ENCODE measurements around the gene DNMT3B. TPM values are rescaled to one million over a fixed set of nuclear protein-coding genes. Genes with fewer than 3 reads are reported as not detected.
A peak's percentile ranks its signal among the peaks of the same experiment; 100 is the strongest.
"Not testable (repeated sequence)": the region's sequence is repeated elsewhere in the genome, so short reads cannot be mapped to it uniquely, and the experiment has no call there.

Gene DNMT3B
- under 1 TPM; 0.44 to 0.65 TPM for total RNA-seq
- long read RNA-seq = 0 reads

GRCh38 chr20:32761831-32762753 lies at the start of gene DNMT3B:
Gene DNMT3B (plus strand): TSS chr20:32762385. CDS start chr20:32780324, 17,939 bp downstream.
- DNase-seq (peak; percentile 83), ATAC-seq (peak; percentile 95 to 96)
- intact Hi-C loops (cut with DNase I) = no loop called here

GRCh38 chr20:32718749-32719348 lies 43.3 kb upstream of the DNMT3B start:
- intact Hi-C loops (cut with DNase I) = no loop called here
- DNase-seq (no peak), ATAC-seq (no peak)

- no peak for DNase-seq
- peak in 1 of 2 donors; percentile 92 for ATAC-seq
- intact Hi-C loops (cut with DNase I) = no loop called here
Observed at GRCh38 chr20:32727683-32728082, 34.5 kb upstream of the DNMT3B start.

GRCh38 chr20:32728435-32728834 lies 33.8 kb upstream of the DNMT3B start:
- intact Hi-C loops (cut with DNase I); DNase-seq; ATAC-seq: not testable (repeated sequence)

GRCh38 chr20:32729334-32729733 lies 32.9 kb upstream of the DNMT3B start:
- ATAC-seq; intact Hi-C loops (cut with DNase I); DNase-seq: not testable (repeated sequence)

- intact Hi-C loops (cut with DNase I) = no loop called here
- ATAC-seq (peak in 1 of 2 donors; percentile 27), DNase-seq (no peak)
Observed at GRCh38 chr20:32731882-32732266, 30.3 kb upstream of the DNMT3B start.

GRCh38 chr20:32737371-32738223 lies 24.6 kb upstream of the DNMT3B start:
- intact Hi-C loops (cut with DNase I) = no loop called here
- ATAC-seq (peak; percentile 29 to 44), DNase-seq (no peak)

GRCh38 chr20:32741151-32741550 lies 21.0 kb upstream of the DNMT3B start:
- no peak for ATAC-seq
- no peak for DNase-seq
- intact Hi-C loops (cut with DNase I) = no loop called here

GRCh38 chr20:32742322-32743236 lies 19.6 kb upstream of the DNMT3B start:
- ATAC-seq = peak; percentile 17 to 29
- intact Hi-C loops (cut with DNase I) = no loop called here

GRCh38 chr20:32743237-32744112 lies 18.7 kb upstream of the DNMT3B start, which contains the start of gene COMMD7:
Gene COMMD7 (minus strand): TSS chr20:32743467. CDS start chr20:32743391, 76 bp downstream.
- DNase-seq = peak; percentile 71
- intact Hi-C loops (cut with DNase I) = no loop called here
- ATAC-seq = peak; percentile 93 to 95

More at GRCh38 chr20:32742322-32743236, 19.6 kb upstream of the DNMT3B start:
- peak; percentile 24 for DNase-seq

GRCh38 chr20:32749914-32750637 lies 12.1 kb upstream of the DNMT3B start:
- ATAC-seq = no peak
- intact Hi-C loops (cut with DNase I) = no loop called here
- DNase-seq = no peak

GRCh38 chr20:32751293-32751692 lies 10.9 kb upstream of the DNMT3B start:
- no peak for DNase-seq
- intact Hi-C loops (cut with DNase I) = no loop called here
- no peak for ATAC-seq

- intact Hi-C loops (cut with DNase I) = no loop called here
- no peak for ATAC-seq
- DNase-seq = no peak
Observed at GRCh38 chr20:32751702-32752457, 10.3 kb upstream of the DNMT3B start.

- intact Hi-C loops (cut with DNase I) = no loop called here
- DNase-seq (no peak), ATAC-seq (peak in 1 of 2 donors; percentile 88)
Observed at GRCh38 chr20:32752458-32753250, 9.5 kb upstream of the DNMT3B start.

- ATAC-seq = no peak
- intact Hi-C loops (cut with DNase I) = no loop called here
Observed at GRCh38 chr20:32753731-32754130, 8.5 kb upstream of the DNMT3B start.

More at GRCh38 chr20:32753731-32754130, 8.5 kb upstream of the DNMT3B start:
- DNase-seq = no peak

Measured in left cardiac atrium (tissue), 4 donors.